Heart right ventricle (tissue), 16 donors: ENCODE results near the gene YWHAE. TPM values are rescaled to one million over a fixed set of nuclear protein-coding genes. Genes with fewer than 3 reads are reported as not detected.
"Not testable (repeated sequence)": the region's sequence is repeated elsewhere in the genome, so short reads cannot be mapped to it uniquely, and the experiment has no call there.

Experiments used
- ATAC-seq, 8 donors: fragments of 200-7000 bp; cut with Tn5 transposase; one replicate each; pipeline ENCODE4 v1.9.1; 2020; ENCODE audit warnings: mild to moderate bottlenecking in 8 of 8, moderate library complexity in 8 of 8, moderate number of reproducible peaks in 1 of 8
- DNase-seq, 2 donors: peaks; one replicate each; pipeline ENCODE4 v3.0.0-alpha.2; 2020
- H3K27ac ChIP-seq, 10 donors: fragments of 200-600 bp; sonication (generic) in 2 of 10; one replicate each; pipeline versions ENCODE4 v1.5.0 to v1.8.0; 2020 to 2022; ENCODE audit warnings: mild to moderate bottlenecking in 3 of 10
- H3K27me3 ChIP-seq, 7 donors: fragments of 200-600 bp; one replicate each; pipeline ENCODE4 v1.8.0; 2021 to 2022; ENCODE audit warnings: mild to moderate bottlenecking in 2 of 7
- H3K36me3 ChIP-seq, 9 donors: fragments of 200-600 bp; sonication (generic) in 1 of 9; one replicate each; pipeline versions ENCODE4 v1.5.0 to v1.8.0; 2020 to 2022; ENCODE audit warnings: mild to moderate bottlenecking in 2 of 9
- H3K4me1 ChIP-seq, 9 donors: fragments of 200-600 bp; sonication (generic) in 1 of 9; one replicate each; pipeline versions ENCODE4 v1.5.0 to v1.8.0; 2020 to 2022; ENCODE audit warnings: mild to moderate bottlenecking in 4 of 9
- H3K4me3 ChIP-seq, 10 donors: fragments of 200-600 bp; sonication (generic) in 2 of 10; one replicate each; pipeline versions ENCODE4 v1.5.0 to v1.8.0; 2020 to 2022; ENCODE audit warnings: mild to moderate bottlenecking in 7 of 10, moderate library complexity in 2 of 10
- H3K9me3 ChIP-seq, 11 donors: fragments of 200-600 bp in 10 of 11; sonication (generic) in 2 of 11; one replicate each; pipeline versions ENCODE4 v1.5.0 to v1.8.0; 2013 to 2022; ENCODE audit warnings: mild to moderate bottlenecking in 2 of 11, control low read depth in 1 of 11, moderate library complexity in 1 of 11
- CTCF ChIP-seq, 9 donors: fragments of 200-600 bp; sonication (generic) in 2 of 9; IDR thresholded peaks; one replicate each; pipeline versions ENCODE4 v1.5.0 to v1.8.0; 2021 to 2022; ENCODE audit warnings: antibody characterized with exemption in 9 of 9, mild to moderate bottlenecking in 5 of 9, moderate library complexity in 1 of 9
- WGBS, 2 donors: extraction: QIAGEN DNeasy Blood & Tissue Kit; methylation state at CpG; one replicate each; pipeline ENCODE4 v1.1.7; 2013; ENCODE audit warnings: inconsistent platforms in 1 of 2; 5-methylcytosine and 5-hydroxymethylcytosine counted together
- intact Hi-C, 10 donors: fragments of 100-400 bp; cut with DNase I; formaldehyde crosslinking; loops; one replicate each; pipeline versions ENCODE4 v1.11.1 to v1.14.2; 2022
- polyA plus RNA-seq, 2 donors: library from polyadenylated mRNA; stranded (reverse); fragments of 200-250 nt; gene quantifications; one replicate each; pipeline ENCODE4 v1.2.3, GENCODE V29; 2013
- total RNA-seq, 10 donors: library from RNA; stranded (reverse); fragmentation: NEBNext Ultra II Directional in 3 of 10; extraction: Animal tissue kit (Norgen Biotek cat#: 25700) in 3 of 10; gene quantifications; one replicate each; pipeline versions ENCODE4 v1.2.1 to v1.2.4, GENCODE V29; 2021 to 2023
- donor health status: Arrhythmogenic right ventricular cardiomyopathy.
- donor health status: ischemic (EF 13 %, LVEDD 7.1; RV severe dilation, severe dysfunction).
- donor health status: healthy with polysubstance abuse.
- donor health status: DM: no; HTN: yes; CAD: no.
- donor health status: DM: no; HTN: no; CAD: no.
- donor health status: ischemic (EF 25% LVEDD 6.9; RV normal size, moderate dysfunction).
- donor health status: ischemic (EF 25% LVEDD 5.7; RV mildly dilated, moderate dysfunction).
- donor health status: healthy.
- donor health status: DM: yes; HTN: yes; CAD: no.
- donor health status: Ischemic cardiomyopathy.
- donor health status: ischemic (EF 35%, LVEDD 5.7; RV mildly dilated, moderate dysfunction).
- donor health status: nonischemic (EF 11% LVEDD 7.7; RV severe dilation, severe dysfunction).
- donor health status: DM: yes; HTN: yes; CAD: no.
- donor health status: PGD.
- donor health status: ischemic (EF 29% LVEDD 5.4; RV normal size, mild dysfunction).
- donor health status: nonischemic (EF 23%, LVEDD 6.1; RV moderate dilation, normal function).

YWHAE gene
- total and polyA plus RNA-seq, 12 donors: 478 to 791 (median 614) TPM

DNA sequence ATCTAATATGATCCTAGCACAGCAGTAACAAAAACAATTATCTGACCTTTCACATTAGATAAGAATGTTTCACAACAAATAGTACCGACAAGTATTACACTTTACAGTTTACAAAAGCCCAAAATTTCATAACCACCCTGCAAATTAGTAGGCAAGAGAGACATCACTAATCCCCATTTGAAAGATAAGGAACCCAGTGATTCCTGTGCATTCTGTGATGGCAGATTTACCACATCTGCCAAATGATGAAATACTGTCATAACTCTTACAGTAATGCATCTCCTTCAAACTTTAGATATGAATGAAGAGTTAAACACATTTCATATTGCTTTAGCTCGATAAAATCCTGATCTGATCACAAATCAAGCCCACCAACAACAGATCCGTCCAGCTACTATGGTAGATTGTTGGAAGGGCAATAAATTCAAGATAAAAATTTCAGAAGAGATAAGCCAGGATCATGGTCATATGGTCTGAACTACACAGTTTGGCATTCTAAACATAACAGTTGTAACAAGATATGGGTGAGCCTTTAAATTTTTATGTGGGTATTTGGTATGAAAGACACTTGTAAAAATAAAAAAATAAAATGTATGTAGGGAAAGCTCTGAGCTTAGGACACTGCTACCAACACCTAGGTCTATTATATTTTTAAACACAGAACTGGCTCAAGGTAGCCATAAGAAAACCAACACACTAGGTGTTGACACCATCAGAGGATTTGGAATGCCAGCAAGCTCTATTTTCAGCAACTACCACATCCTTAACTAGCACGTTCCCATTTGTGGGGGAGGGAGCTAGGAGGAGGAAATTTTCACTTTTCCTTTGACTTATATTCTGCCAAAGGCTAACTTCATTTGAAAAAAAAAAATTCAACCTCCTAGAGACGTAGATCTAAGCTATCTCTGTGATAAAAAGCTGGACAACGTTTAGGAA, 9.3 kb downstream of the YWHAE start:
- H3K27me3 ChIP-seq: no peaks in the 10 kb centered on the region
- peak overlapping the region in 6 of 10 donors; percentile 1 to 23 (median 7) for H3K4me3 ChIP-seq
- intact Hi-C loops: loop anchor here in 1 of 10 donors (10.0 kb wide), 1 partner anchor 64 kb away; the partner anchor contains the start of gene CRK
- H3K4me1 ChIP-seq: peaks cover 24 to 100% (median 98%) of the 10 kb centered on the region in 9 donors
- WGBS, 2 donors: 8 to 11% methylated on average over 6 of the region's 6 CpGs
- peak overlapping the region; percentile 16 to 81 (median 61) for H3K27ac ChIP-seq
- ATAC-seq (peak; percentile 57 to 89 (median 83)), DNase-seq (peak in 1 of 2 donors; percentile 46)
- no peaks in the 10 kb centered on the region for H3K9me3 ChIP-seq
- no peak for TF ChIP-seq CTCF (IDR thresholded peaks at IDR 0.05)
- H3K36me3 ChIP-seq: peaks cover 0 to 18% (median 0%) of the 10 kb centered on the region in 9 donors

GRCh38 chr17:1387490-1388227, 12.4 kb downstream of the YWHAE start:
- not testable (repeated sequence) for H3K27me3 ChIP-seq, DNase-seq, H3K4me3 ChIP-seq, ATAC-seq, H3K9me3 ChIP-seq
- 57 to 62% methylated on average over 21 to 22 of the region's 22 CpGs for WGBS, 2 donors
- Histone ChIP-seq H3K27ac (peak overlapping the region in 1 of 10 donors; percentile 24), H3K36me3 (peaks cover 0 to 12% (median 0%) of the 10 kb centered on the region in 9 donors), H3K4me1 (peaks cover 25 to 100% (median 93%) of the 10 kb centered on the region in 9 donors)
- intact Hi-C loops: loop anchor here in 1 of 10 donors (1.0 kb wide), 1 partner anchor 12 kb away; no protein-coding TSS in a partner anchor

- 81 to 86% methylated on average over 8 of the region's 8 CpGs for WGBS, 2 donors
- peaks cover 0 to 10% (median 0%) of the 10 kb centered on the region in 9 donors for H3K36me3 ChIP-seq
- H3K9me3 ChIP-seq, DNase-seq, ATAC-seq, H3K27me3 ChIP-seq, H3K4me3 ChIP-seq: not testable (repeated sequence)
- intact Hi-C loops: loop anchor here in 1 of 10 donors (1.0 kb wide), 1 partner anchor 11 kb away; no protein-coding TSS in a partner anchor
- H3K4me1 ChIP-seq: peaks cover 21 to 99% (median 90%) of the 10 kb centered on the region in 9 donors
- H3K27ac ChIP-seq: peak overlapping the region in 5 of 10 donors; percentile 10 to 32 (median 16)
Measured at GRCh38 chr17:1386675-1387190, 13.3 kb downstream of the YWHAE start.

DNA sequence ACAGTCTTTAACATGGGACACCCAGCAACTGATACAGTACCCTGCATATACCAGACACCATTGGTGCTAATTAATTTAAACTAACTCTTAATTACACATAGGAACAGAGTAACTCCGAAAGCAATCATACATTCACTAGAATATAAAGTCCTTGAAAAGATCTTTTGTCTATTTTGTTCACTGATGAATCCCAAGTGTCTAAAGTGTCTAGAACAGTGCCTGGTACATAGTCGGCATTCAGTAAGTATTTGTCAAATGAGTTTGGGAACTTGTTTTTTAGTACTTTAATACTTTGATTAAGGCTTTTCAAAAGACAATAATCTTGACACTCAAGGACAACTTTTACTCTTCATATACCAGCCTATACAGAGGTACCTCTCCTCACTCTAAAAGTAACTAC, 13.8 kb downstream of the YWHAE start:
- Histone ChIP-seq H3K4me1 (peaks cover 20 to 99% (median 90%) of the 10 kb centered on the region in 9 donors), H3K36me3 (peaks cover 0 to 9% (median 0%) of the 10 kb centered on the region in 9 donors), H3K27ac (peak overlapping the region in 3 of 10 donors; percentile 15 to 48 (median 16)), H3K27me3 (no peaks in the 10 kb centered on the region), H3K9me3 (no peaks in the 10 kb centered on the region), H3K4me3 (no peak overlapping the region)
- TF ChIP-seq CTCF (IDR thresholded peaks at IDR 0.05): no peak
- intact Hi-C loops: no loop called here
- DNase-seq (no peak), ATAC-seq (no peak)
- WGBS, 2 donors: 67 to 71% methylated on average over 2 of the region's 2 CpGs

- no peak for DNase-seq
- H3K27me3 ChIP-seq: no peaks in the 10 kb centered on the region
- intact Hi-C loops: no loop called here
- peaks cover 0 to 9% (median 0%) of the 10 kb centered on the region in 9 donors for H3K36me3 ChIP-seq
- H3K4me3 ChIP-seq: no peak overlapping the region
- 21 to 29% methylated on average over 2 of the region's 2 CpGs for WGBS, 2 donors
- peak overlapping the region in 3 of 10 donors; percentile 15 to 49 (median 48) for H3K27ac ChIP-seq
- TF ChIP-seq CTCF (IDR thresholded peaks at IDR 0.05): no peak
- H3K4me1 ChIP-seq: peaks cover 20 to 99% (median 90%) of the 10 kb centered on the region in 9 donors
- peak in 1 of 8 donors; percentile 18 for ATAC-seq
- no peaks in the 10 kb centered on the region for H3K9me3 ChIP-seq
Measured at GRCh38 chr17:1385861-1386260, 14.2 kb downstream of the YWHAE start.
